GM21528 (cell line): ENCODE results near the gene CYTH1.

Experiments used
- ATAC-seq: cut with Tn5 transposase; IDR thresholded peaks from one replicate; pipeline ENCODE4 v1.9.1; 2021; ENCODE audit warnings: mild to moderate bottlenecking, moderate library complexity; ENCODE audit not compliant: unreplicated experiment, low FRiP score

Gene CYTH1

GRCh38 chr17:78697122-78697521 lies 85.0 kb downstream of the CYTH1 start:
- ATAC-seq = no peak

GRCh38 chr17:78696016-78696982 lies 85.8 kb downstream of the CYTH1 start:
- no peak for ATAC-seq

- no peak for ATAC-seq
These were observed 87.1 kb downstream of the CYTH1 start for GRCh38 chr17:78694805-78695531.

GRCh38 chr17:78693346-78694083 lies 88.6 kb downstream of the CYTH1 start:
- ATAC-seq = no peak

GRCh38 chr17:78692460-78693010 lies 89.5 kb downstream of the CYTH1 start:
- no peak for ATAC-seq

GRCh38 chr17:78689029-78689428 lies 93.0 kb downstream of the CYTH1 start:
- no peak for ATAC-seq

GRCh38 chr17:78687944-78688343 lies 94.1 kb downstream of the CYTH1 start:
- ATAC-seq = no peak

GRCh38 chr17:78687125-78687524 lies 94.9 kb downstream of the CYTH1 start:
- no peak for ATAC-seq

- ATAC-seq = no peak
These were observed 98.0 kb downstream of the CYTH1 start for GRCh38 chr17:78684026-78684425.

GRCh38 chr17:78683408-78683961 lies 98.6 kb downstream of the CYTH1 start:
- no peak for ATAC-seq

GRCh38 chr17:78682363-78682762 lies 99.7 kb downstream of the CYTH1 start:
- ATAC-seq = no peak

GRCh38 chr17:78680436-78680835 lies 101.6 kb downstream of the CYTH1 start:
- ATAC-seq = no peak

GRCh38 chr17:78679495-78680395 lies 102.3 kb downstream of the CYTH1 start:
- no peak for ATAC-seq

- ATAC-seq = no peak
These were observed 103.4 kb downstream of the CYTH1 start for GRCh38 chr17:78678711-78679110.

GRCh38 chr17:78678222-78678557 lies 103.9 kb downstream of the CYTH1 start:
- ATAC-seq = no peak

GRCh38 chr17:78677303-78678221 lies 104.5 kb downstream of the CYTH1 start:
- no peak for ATAC-seq

GRCh38 chr17:78676412-78677302 lies 105.4 kb downstream of the CYTH1 start:
- ATAC-seq = no peak
